Activated CD8-positive, alpha-beta memory T cell treated with anti-CD3 and anti-CD28 coated beads for 36 hours (primary cell): ENCODE data around the gene MCTP2. TPM values are rescaled to one million over a fixed set of nuclear protein-coding genes. Genes with fewer than 3 reads are reported as not detected.

Experiments
- CTCF ChIA-PET: fragments of 350-600 bp; sonication (Branson Sonifier 250); formaldehyde crosslinking; loops from one replicate; lab custom pipeline; 2021; ENCODE audit warnings: antibody characterized with exemption; lab: Charles Lee
- POLR2A ChIA-PET: fragments of 350-600 bp; sonication (Branson Sonifier 250); formaldehyde crosslinking; loops from one replicate; lab custom pipeline; 2021; ENCODE audit warnings: antibody characterized with exemption; lab: Charles Lee
- total RNA-seq, 2 experiments: library from RNA; stranded (reverse); gene quantifications; one replicate each; pipeline ENCODE4 v1.2.3, GENCODE V29; 2021

MCTP2 gene
- total RNA-seq, 2 experiments from 2014 or later = 19.9 to 23.4 TPM

DNA sequence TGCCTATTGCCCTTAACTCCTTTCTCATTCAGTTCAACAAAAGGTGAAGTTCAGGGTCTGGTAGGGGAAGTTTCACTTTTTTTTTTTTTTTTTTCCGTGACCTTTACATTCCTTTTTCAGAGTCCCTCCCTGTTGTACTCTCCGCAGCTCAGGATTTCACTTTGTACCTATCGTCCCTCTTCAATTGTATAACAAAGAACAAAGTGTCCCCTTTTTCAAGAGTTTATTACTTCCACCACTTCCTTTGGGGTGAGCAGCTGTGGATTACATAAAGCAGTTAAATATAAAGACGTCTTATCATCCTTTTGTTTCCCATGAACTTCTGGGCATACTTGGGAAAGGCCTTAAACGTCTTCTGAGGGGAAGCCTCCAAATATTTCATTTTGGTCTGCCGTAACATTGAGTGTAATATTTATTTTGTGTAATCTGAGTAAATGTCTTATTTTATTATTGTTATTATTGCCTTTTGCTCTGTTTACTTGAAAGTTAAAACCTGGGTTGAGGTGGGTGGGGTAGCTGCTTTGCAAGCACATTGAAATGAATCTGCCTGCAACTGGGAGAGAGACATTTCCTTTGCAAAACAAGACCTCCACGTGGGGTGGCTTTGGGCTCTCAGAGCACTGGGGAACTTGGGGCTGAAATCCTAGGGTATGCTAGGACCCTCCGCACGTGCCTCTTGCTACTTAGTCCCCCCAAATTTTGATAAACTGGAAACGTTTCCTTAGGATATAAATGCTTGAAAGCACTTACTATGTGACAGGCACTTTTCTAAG lies 169.4 kb downstream of the MCTP2 start:
- ChIA-PET CTCF (no interaction called here), POLR2A (no interaction called here)

DNA sequence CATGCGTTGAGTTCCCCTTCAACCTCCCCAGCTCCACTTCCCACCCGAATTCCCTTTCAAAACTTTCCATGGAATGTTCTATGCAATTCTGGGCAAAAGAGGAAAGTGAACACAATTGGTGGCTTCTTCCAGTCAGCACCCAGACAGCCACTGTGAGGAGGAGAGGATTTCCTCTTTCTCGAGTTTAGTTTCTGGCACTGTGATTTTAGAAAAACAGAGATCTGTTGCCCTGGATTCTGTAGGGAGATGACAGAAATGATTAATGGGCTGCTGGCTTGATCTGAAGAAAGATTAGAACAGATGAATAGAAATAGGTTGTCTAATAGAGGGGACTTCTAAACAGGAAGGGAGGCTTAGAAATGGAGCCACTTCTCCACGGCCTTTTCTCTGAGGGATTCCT lies 172.0 kb downstream of the MCTP2 start:
- POLR2A ChIA-PET = no interaction called here
- CTCF ChIA-PET = no interaction called here

DNA sequence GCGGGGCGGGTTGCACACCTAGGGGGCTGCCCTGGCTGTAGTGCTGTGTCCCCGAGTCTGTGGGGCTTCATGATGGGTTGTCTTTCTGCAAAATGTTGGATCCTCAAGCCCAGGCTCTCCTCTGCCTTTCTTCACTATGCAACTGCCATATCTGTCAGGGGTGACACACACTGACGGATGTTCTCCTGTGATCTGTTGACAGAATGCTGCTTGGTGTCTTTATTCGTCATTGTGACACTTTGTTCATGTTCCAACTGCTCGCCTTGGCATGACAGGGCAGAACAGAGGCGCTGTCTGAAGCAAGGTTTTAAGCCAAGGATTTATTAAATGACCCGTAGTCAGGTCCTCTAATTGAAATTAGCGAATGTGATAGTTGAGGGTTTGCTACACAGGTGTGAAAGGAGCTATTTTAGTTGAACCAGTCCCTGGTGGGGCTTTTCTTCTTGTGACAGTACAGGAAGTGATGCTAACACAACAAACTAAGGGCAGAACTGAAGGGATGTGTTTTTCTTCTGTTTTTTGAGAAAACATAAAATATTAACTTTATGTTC lies 173.4 kb downstream of the MCTP2 start:
- POLR2A ChIA-PET = interaction anchor here (0.6 kb wide), 1 partner anchor 82 kb away, joined by 3 read pairs; no protein-coding TSS in a partner anchor
- CTCF ChIA-PET = no interaction called here

DNA sequence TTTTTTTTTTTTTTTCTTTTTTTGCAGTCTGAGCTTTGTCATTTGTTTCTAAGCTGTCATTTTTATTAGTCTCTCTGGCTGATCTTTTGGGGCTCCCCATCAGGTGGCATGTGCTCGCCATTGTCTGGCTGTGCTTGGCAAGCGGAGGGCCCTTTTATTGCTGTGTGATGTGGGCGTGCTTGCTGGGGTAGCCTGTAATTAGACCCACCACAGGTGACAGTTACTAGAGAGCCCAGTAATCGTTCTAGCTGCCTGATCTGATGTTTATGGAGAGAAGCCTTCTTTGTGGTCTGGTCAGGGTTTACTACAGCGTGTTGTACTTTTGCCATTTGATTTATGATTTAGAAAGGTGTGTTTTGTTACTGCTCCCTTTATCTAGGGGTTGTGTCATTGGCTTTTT lies 179.9 kb downstream of the MCTP2 start:
- ChIA-PET POLR2A (no interaction called here), CTCF (no interaction called here)

DNA sequence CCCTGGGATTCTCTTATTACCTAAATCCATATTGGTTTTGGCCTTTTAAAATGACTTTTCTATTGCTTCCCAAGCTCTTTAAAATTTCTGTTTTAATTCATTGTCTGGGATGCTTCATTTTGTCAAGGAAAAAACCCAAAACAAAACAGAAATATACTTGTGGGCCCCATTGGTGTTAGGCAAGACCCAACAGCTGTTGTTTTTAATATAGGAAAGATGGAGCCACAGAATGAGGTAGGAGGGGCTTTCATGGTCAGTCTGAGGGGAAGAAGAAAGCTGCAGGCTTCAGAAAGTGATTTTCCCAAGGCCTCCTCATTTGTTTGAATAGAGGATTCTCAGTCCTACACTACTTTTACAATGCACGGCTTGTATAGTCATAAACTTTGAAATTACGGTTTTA lies 180.5 kb downstream of the MCTP2 start:
- CTCF ChIA-PET = no interaction called here
- POLR2A ChIA-PET = no interaction called here

DNA sequence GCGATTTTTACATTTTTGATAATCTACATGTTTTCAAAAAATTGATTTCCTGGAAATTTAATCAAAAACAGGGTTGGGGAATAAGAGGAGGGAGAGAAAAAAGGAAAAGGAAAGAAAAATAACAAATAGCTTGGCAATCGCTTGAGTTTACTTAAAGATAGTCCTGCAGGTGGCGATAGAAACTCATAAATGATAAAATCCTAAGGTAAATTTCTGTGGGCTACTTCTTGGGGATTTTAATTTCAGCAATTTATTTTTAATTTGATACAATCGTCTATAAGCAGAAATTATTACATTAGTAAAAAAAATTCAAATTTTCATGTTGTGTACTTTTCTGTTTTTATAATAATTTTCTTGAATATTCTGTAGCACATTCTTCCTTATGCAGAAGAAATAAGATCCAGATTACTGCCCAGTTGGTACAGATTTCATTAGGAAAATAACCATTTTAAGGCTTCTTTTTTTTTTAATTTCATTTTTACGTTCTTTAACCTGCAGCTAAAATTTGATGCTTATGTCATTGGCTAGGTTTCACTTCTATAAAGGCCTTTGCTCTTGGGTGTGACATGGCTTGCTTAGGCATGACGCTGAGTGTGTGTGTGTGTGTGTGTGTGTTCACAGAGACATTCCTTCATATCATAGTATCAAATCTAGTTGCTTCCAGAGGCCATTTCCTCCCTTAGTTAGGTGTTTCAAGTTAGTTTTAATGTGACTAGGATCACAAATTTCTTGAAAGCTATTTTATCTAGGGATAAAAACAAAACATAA lies 181.8 kb downstream of the MCTP2 start:
- ChIA-PET CTCF (no interaction called here), POLR2A (no interaction called here)

DNA sequence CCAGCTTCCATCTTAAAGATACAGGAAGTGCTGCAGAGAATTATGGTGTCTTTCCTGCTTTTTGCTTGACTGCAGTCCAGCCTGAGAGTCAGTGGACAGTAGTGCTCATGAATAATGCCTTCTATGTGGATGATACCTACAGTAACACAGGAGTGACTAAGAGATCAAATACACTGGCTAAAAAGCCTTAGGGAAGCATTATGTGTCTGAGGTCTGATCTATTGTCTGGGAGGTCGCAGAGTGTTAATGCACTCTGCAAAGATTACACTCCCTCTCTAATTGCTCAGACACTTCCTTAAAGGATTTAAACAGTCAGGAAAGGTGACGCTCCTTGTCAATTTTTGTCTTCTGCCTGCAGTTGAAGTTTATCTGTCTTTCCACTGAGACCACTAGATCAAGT lies 183.6 kb downstream of the MCTP2 start:
- CTCF ChIA-PET = no interaction called here

DNA sequence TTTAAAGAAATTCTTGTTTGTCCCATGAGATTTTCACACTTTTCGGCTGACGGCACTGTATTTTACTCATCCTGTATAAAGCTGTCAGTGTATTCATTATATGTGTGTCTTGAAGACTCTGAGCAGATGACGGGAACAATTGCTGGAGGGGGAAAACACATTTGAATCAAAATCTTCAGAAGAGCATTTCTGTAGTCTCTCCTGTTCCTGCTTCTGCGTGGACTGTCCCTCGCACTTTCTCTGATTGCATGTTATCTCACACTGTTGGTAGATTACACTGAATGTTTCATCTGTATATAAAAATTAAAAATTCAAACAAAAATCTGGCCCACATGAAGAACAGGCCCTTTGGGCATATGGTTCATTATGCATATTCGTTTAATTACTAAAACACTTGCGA lies 184.9 kb downstream of the MCTP2 start:
- CTCF ChIA-PET = no interaction called here
- POLR2A ChIA-PET = no interaction called here

More for the DNA sequence above, 183.6 kb downstream of the MCTP2 start:
- POLR2A ChIA-PET = no interaction called here

DNA sequence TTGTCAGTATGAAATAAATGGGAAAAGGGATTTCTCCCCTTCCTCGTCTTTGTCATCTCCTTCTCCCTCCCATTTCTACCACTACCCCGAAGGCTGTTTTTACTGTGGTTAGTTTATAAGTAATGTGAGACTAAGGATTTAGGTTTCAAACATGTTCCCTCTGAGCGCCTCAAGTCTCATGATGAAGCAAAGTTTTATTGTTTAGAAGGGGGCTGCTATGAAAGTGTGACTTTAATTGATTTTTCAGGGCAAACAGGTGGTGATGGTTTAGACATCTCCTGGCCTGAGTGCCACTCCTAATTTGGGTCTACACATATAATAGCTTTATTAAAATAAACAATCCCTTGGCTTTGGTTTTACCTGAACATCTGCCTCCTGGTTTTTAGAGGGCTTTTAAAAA lies 185.5 kb downstream of the MCTP2 start:
- POLR2A ChIA-PET = no interaction called here
- CTCF ChIA-PET = no interaction called here

DNA sequence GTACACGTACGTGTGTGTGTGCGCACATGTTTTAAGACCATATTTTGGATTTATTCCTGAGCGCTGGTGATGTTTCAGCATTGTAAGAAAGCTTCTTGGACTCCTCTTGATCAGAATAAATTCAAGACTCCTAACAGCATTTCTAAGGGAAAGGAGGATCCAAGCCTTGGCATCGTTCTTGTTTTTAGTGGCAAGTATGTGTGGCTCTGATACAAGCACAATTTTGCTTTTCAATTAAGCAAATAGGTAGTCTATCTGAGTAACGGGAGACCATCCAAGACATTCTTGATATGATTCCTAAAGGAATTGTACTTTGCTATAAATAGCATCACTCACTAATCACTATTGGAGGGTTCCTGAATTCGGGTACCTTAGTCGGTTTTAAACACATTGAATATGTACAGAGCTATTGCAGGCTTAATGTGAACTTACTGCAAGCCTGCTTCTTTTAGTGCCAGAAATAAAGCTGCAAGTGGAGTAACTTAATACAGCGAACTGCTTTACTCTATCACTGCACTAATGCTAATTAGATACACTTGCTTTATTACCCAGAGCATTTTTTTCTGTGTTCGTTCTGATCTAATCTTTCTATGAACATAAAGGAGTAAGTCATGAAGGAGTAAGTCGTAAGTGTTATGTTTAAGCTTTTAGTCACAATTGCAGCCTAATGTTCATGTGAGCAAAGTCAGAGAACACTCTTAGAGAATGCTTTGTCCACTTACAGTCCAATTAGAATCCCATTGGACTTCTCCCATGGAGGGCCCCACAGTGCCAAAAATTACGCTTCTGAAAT lies 186.3 kb downstream of the MCTP2 start:
- CTCF ChIA-PET = no interaction called here

DNA sequence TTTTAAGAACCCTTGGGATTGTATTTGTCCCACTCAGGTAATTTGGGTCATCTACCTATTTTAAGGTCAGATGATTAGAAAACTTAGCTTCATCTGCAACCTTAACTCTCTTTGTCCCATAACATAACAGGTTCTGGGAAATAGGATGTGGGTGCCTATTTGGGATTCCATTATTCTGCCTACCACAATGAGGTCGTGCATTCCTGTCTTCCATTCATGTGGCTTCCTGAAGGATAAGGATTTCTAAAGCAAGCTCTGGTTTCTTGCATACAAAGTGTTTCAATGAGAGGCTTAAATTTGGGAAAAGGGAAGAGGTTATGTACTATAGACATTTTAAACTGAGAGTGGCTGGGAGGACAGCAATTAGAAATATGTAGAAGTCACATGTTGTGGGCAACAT lies 190.3 kb downstream of the MCTP2 start:
- CTCF ChIA-PET = no interaction called here
- POLR2A ChIA-PET = no interaction called here

More for the DNA sequence above, 186.3 kb downstream of the MCTP2 start:
- POLR2A ChIA-PET = no interaction called here

DNA sequence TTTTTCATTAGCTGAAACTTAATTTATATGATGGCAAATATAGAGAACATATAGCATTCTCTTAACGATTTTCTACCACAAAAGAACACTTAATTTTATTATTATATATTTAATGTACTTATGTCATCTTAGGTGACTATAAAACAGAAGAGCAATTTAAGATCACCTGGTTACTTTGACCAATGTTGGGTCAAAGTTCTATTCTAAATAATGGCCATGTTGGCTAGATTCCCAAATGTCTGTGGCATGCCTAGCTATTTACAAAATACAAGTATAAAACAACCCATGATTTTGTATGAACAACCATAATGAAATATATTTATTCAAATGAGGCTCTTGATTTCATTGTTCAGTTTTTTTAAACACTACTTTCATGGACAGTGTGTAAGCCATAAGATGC lies 200.9 kb downstream of the MCTP2 start:
- POLR2A ChIA-PET = no interaction called here
- CTCF ChIA-PET = no interaction called here

DNA sequence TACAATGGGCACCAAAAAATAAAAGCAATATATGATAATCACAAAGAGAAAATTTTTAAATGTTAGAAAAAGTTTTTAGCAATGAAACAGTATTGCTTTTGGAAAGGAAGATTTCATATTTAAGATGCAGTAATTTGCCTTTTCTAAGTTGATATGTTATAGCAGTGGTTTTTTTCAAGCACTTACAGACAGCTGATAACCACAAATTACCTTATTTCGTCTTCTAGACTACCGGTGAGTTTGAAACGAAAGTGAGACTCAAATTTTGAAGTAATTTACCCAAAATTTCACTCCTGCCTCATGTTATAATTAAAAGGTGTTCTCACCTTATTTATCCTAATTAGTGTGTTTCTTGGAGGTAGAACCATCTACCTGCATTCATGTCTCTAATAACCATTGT lies 207.8 kb downstream of the MCTP2 start:
- CTCF ChIA-PET = no interaction called here

DNA sequence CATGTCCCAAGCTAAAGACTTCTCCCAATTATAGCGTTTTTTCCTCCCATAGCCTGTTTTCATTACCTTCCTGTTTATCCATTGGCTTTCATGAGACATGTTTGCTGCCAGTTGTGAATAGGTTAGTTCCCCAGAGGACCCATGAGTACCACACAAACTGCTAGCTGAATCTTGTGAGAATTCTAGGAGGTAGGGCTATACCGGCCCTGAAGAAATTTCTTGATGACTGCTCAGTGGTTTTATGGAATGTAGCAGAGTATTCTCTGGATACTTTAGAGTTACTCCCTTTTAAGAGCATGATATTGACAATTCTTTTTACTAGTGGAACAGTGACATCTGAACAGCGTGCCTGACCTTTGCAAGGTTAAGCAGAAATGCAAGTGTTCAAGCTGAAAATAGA lies 210.4 kb downstream of the MCTP2 start:
- CTCF ChIA-PET = no interaction called here
- POLR2A ChIA-PET = no interaction called here

More for the DNA sequence above, 207.8 kb downstream of the MCTP2 start:
- POLR2A ChIA-PET = no interaction called here

DNA sequence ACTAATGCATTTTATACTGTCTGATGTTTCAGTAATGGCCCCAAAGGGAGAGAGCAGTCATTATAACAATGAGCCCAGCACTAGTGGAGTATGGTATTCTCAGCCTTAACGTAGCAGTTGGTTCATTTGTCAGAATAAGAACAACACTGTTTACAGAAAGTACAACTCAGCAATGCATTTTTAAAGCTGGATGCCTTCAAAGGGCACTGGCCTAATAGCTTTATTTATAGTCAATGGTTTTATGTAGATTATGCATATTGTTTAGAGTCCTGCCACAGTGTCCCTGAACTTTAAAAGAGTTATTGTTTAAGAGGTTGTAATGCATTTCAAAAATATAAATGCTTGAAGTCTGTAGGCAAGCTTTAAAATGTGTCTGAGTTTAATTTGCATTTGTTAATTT lies 211.1 kb downstream of the MCTP2 start:
- POLR2A ChIA-PET = no interaction called here
- CTCF ChIA-PET = interaction anchor here (0.6 to 0.7 kb wide), 2 partner anchors 323 to 371 kb away, joined by 3 to 4 read pairs; no protein-coding TSS in a partner anchor

DNA sequence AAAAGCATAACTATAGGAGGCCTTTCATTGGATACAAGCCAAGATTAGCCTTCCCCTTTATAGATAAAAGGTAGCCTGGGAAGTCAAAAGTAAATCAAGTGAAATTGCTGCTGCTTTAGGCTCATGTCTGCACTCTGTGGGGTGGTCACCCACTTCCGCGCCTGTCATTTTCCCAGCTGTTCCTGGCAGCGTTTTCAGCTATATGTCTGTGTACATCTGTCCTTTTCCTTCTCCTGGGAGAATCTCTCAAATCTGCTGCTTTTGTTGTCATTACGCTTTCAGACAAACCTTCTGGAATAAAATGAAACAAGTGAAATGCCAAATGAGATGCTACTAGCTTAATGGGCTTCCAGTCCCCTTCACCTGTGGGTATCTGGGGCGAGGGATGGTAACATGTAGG lies 211.8 kb downstream of the MCTP2 start:
- POLR2A ChIA-PET = no interaction called here
- CTCF ChIA-PET = no interaction called here

DNA sequence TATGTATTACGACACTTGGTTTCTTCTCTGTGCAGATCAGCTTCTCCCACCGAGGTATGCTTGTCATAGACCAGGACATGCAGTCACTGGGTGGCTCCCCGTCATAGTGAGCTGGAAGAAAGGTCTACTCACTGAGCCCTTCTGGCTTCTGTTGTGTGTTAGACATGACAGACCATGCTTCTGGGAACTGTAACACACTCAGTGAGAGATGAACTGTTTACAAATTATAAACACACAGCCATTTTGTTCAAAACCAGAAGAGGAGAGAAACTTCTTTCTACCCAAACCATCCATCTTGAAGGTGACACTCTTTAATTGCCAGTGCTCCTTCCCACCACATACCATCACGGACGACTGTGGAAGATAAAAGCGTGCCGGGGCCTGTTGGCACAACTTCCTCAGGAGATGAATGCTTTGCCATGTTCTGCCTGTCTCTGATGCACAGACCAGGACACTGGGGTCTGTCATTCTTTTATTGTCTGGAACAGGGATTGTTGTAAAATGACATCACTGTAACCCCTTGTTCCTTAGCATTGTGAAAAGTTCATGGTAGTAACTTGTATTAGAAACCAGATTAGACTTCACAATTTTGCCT lies 214.3 kb downstream of the MCTP2 start:
- CTCF ChIA-PET = no interaction called here

DNA sequence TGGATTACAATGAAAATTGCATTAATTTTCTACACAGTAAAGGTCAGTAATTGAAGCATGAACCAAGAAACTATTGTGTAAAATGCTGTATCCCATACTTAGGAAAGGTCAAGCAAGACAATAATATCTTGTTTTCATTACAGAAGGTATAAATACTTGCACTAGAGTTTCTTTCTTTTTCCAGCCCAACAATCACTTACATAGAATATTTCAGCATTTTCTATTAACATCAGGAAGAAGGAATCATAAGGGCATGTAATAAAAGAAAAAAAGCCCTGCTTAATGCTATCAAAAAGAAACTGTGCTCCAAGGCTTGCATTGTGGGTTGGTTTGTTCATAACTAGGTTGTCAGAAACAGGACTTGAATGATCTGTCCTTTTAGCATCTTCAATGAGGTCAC lies 215.1 kb downstream of the MCTP2 start:
- ChIA-PET POLR2A (no interaction called here), CTCF (no interaction called here)

More for the DNA sequence above, 214.3 kb downstream of the MCTP2 start:
- POLR2A ChIA-PET = no interaction called here

DNA sequence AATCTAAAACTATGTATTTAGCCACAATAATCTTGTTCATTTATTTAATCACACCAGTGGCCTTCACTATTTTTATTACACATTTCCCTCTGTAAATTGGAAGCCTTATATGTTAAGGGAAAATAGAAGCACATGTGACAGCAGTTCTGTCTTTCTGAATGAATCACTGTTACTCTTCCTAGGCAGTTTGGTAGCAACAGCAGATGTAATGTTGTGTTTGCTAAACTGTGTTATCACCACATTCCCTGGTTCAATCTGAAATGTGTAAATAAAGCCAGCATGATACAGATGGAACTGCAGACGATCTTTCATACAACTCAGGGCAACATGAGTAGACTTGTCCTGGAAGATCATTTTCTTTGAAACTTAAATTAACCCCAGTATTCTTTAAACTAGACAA lies 220.1 kb downstream of the MCTP2 start:
- ChIA-PET CTCF (no interaction called here), POLR2A (no interaction called here)
